ENCODE data around the gene ZFP92.
"Not testable (repeated sequence)": the region's sequence is repeated elsewhere in the genome, so short reads cannot be mapped to it uniquely, and the experiment has no call there.

Gene ZFP92, protein sequence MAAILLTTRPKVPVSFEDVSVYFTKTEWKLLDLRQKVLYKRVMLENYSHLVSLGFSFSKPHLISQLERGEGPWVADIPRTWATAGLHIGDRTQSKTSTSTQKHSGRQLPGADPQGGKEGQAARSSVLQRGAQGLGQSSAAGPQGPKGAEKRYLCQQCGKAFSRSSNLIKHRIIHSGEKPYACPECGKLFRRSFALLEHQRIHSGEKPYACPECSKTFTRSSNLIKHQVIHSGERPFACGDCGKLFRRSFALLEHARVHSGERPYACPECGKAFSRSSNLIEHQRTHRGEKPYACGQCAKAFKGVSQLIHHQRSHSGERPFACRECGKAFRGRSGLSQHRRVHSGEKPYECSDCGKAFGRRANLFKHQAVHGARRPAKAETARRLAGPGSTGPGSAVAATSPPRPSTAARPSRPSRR

DNA sequence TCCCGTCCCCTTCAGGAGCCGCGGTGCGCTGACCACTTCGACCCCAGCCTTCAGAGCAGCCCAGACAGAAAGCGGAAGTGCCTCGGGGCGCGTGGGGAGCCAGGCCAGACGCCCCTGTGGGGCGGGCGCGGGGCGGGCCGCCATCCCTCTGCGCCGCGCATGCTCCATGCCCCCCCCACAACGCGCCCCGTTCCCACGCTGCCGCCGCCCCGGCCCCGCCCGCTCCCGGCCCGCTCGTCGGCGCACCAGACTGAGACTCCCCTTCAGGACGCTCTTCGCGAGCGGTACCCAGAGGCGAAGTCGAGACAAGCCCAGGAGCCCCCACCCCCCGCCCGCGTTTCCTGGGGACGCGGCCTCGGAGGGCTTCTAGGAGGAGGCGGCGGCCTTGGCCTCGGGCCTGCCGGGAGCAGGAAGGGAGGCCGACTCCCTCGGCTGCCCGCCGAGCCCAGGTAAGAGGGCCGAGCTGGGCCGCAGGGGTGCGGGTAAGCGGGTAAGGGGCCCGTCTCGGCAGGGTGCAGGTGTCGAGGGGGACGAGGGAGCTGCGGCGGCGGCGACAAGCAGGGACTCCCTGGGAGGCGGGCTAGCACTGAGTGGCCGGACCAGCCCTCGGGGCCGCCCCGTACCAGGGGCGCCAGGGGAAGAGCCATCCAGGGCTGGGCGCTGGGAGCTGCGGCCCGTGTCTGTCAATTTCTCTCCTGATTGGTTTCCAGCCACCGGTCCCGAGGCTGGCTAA is at the start of gene ZFP92:
Gene ZFP92, plus strand, starts transcription at position 218 of the 733 bp plus-strand sequence. CDS start 6,851 bp downstream, outside the sequence.
- DNase-seq (ENCODE audit: low read depth, low spot score) = no peak

DNA sequence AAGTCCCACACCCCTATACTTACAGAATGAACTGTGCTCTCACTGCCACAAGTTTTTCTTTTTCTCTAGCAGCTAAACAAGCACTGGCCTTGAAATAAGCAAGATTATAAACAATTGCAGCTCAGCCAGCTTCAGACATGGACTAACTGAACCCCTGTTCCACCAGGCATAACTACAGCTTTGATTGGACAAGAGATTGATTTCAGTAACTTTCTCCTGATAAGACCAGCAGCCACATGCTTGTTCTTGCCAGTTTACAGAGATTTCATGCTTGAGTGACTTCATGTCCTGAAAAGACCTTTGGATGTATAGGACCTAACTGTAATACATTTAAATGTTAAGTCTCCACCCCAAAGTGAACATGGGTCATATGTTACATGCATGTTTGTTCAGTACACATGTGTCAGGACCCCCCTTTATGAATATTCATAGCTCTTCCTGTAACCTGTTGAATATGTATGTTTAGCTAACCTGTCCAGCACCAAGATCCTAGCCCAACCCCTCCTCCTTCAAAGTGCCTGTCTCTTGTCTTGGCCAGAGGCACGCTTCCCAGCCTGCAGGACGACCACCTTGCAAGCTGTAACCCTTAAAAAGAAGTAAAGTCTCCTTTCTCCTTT is 49.4 kb upstream of the ZFP92 start:
- no peak for DNase-seq (ENCODE audit: low read depth, low spot score)

DNA sequence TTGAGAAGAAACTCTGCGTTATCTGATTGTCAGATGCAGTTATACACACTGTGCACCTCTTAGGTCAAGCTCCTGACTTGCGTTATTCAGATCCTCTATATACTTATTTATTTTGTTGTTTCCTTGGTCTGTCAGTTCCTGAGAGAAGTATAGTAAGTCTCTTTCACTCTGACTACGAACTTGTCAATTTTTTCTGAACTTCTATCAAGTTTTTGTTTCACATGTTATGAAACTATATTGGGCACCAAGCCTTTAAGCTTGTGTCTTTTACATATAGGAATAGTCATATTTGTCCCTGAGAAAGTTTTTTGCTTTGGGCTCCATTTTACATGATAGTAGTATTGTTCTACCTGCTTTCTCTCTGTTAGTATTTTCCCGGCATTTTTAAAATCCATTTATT is 45.6 kb upstream of the ZFP92 start:
- DNase-seq (ENCODE audit: low read depth, low spot score) = no peak

DNA sequence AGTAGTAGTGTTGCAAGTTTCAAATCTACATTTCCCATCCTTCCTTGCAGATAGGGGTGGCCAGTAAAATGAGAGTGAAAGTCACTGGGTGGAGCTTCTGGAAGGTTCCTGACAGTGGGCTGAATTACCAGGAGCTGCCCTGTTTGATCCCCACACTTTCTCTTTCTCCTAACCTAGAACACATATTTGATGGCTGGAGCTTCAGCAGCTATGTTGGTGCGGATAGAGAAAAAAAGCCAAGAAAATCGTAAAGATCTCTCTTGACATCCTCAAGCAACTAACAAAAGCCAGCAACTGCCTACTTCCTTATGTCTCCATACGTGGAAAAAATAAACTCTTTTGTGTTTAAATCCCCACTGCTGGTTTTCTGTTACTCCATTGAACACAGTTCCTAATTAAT is 45.2 kb upstream of the ZFP92 start:
- no peak for DNase-seq (ENCODE audit: low read depth, low spot score)

DNA sequence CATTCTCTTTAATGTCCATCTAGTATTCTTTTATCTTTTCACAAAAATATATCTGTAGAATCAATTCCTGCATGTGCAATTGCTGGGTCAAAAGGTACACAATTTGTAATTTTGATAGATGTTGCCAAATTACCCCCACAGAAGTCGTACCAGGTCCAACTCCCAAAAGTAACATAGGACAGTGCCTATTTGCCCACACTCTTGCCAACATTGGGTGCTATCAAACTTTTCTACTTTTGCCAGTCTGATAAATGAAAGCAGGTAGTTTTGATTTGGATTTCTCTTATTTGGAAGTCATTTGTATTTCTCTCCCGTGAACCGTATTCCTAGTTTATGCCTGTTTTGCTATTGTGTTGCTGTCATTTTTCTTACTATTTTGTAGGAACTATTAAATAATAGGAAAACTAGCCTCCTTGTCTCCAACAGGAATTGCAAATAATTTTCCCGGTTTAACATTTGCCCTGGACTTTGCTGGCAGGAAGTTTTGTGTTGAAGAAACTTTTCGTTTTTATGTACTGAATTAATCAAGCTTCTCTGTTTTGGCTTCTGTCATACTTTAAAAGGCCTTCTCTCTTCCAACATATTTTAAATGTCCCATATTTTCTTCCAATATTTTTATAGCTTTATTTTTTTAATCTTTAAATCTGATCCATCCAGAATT is 44.3 kb upstream of the ZFP92 start:
- no peak for DNase-seq (ENCODE audit: low read depth, low spot score)

DNA sequence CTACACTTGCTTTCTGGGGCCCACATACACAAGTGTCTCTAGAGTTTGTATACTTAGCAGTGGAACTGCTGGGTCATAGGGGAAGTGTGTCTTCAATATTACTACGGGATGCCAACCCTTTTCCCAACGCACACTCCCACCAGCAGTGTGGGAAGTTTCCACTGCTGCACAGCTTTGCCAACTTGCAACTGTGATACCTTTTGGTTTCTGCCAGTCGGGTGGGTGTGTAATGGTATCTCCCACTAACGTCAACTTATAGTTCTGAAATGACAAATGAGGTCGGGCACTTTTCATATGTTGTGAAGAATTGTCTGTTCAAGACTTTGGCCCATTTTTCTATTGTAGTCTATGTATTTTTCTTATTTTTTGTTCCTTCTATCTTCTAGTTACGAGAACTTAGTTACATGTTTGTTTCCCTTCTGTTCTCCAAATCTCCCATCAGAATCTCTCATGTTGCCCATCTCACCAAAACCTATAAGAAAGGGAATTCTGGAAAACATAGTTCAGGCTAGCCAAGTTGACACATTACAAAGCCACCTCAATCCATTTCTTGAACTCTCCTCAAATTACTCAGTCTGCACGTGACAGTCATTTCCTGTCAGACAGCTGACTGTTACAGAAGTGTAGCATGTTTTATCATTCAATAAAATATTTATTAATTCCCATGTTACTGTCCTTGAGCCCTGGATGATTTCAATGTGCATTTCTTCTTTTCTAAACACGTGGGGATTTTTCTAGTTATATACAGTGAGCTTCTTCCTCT is 40.8 kb upstream of the ZFP92 start:
- no peak for DNase-seq (ENCODE audit: low read depth, low spot score)

DNA sequence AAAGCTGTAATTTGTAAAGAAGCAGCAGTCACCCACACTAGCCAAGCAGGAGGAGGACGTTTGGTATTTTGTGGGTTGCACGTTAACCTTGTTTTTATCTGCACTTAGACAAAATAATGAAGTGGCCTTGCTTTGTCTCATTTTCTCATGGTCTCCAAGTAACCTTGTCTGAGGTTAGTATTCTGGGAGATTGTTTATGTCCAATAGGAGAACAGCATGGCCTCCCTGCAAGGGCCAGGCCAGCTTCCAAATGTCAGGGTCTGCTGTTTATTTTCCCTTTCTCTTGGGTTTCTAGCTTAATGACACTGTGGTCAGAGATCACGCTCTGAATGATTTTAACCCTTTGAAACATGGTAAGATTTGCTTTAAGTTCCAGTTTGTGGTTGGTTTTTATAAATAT is 40.0 kb upstream of the ZFP92 start:
- no peak for DNase-seq (ENCODE audit: low read depth, low spot score)

DNA sequence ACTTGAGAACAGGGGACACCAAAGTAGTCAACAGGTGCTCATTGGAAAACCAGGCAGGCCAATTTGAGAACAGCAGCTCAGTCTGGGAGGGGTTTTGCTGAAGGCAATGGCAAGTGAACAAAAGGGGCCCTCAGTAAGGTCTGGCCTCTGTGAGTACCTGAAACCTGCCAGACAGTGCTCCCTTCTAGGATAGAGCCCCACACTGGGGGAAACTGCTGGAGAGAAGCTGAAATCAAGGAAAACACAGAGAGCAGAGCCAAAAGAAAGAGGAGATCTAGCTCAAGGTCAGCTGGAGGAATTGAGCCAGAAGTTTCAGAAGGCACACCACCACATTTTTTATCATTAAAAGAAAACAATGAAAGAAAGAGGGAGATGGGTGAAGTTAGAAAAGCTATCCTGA is 38.3 kb upstream of the ZFP92 start:
- no peak for DNase-seq (ENCODE audit: low read depth, low spot score)

DNA sequence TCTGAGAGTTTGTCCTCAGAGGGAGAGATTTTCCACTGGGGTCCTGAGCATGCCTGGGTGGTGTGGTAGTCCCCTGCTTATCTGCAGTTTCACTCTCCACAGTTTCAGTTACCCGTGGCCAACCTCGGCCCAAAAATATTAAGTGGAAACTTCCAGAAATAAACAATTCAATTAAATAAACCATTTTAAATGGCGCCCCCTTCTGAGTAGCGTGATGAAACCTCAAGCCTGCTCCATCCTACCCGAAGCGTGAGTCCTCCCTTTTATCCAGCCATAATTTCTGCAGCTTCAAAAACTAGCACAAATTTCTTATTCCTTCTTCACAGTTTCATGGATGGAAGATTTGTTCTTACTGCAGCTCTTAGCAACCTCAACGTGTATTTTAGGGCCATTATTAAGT is 36.8 kb upstream of the ZFP92 start:
- no peak for DNase-seq (ENCODE audit: low read depth, low spot score)

DNA sequence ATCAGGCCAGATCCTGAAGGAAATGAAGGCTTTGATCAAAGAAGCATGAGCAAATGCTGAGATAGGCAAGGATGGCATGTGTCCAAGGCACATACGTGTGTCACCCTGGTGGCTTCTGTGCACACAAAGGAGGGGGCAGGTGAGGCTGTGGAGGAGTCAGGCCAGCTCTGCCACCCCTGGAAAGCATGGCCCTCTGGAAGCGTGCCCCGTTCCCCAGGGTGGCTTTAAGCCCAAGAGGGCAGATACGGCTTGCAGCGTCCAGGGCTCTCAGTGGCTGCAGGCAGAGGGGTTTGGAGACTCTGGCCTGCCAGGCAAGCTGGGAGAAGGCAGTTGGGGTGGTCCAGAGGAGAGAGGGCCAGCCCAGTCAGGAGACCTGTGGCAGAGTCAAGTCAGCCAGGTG is 35.7 kb upstream of the ZFP92 start:
- no peak for DNase-seq (ENCODE audit: low read depth, low spot score)

DNA sequence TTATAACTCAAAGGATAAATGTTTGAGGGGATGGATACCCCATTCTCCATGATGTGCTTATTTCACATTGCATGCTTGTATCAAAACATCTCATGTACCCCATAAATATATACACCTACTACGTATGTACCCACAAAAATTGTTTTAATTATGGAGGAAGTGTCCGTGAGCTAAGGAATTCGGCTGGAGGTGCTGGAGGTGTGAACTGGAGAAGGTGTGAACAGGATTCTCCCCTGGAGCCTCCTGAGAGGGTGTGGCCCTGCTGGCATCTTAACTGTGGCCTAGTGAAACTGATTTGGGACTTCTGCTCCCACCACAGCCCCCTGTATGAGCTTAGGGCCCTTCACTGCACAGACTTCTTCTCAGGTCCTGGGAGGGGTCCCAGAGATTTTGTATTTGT is 33.5 kb upstream of the ZFP92 start:
- DNase-seq (ENCODE audit: low read depth, low spot score) = no peak

DNA sequence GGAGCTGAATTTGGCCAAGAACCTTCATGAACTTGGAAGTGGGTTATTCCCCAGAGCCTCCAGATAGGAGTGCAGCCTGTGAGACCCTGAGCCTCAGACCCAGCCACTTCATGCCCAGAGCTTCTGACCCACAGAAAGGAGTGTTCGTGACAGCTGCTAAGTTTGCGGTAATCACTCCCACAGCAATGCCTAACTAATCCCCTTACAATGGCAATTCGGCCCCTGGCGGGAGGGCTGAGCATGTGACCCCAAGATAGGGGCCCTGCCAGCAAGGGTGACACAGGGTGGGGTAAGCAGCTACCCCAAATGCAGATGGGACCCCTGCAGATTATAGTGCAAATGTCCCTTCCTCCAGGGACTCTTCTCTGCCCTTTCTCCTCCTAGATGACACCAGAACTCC is 32.7 kb upstream of the ZFP92 start:
- DNase-seq (ENCODE audit: low read depth, low spot score) = no peak

DNA sequence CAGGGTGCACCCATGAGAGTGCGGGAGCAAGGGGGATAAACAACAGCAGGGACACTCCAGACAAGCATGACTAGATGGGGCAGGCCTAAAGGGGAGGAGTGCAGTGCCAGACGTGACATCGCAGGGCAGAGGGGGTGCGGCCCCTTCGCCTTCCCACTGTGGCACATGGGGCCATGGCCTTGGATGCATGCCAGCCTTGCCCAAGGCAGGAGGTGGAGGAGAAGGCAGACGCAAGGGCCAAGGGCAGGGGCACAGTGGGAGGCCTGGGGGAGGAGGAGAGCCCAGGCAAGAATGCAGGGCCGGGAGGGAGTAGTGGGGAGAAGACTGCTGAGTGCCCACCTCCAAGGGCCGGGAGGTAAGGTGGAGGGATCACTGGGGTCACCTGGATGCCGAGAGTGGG is 31.8 kb upstream of the ZFP92 start:
- no peak for DNase-seq (ENCODE audit: low read depth, low spot score)

DNA sequence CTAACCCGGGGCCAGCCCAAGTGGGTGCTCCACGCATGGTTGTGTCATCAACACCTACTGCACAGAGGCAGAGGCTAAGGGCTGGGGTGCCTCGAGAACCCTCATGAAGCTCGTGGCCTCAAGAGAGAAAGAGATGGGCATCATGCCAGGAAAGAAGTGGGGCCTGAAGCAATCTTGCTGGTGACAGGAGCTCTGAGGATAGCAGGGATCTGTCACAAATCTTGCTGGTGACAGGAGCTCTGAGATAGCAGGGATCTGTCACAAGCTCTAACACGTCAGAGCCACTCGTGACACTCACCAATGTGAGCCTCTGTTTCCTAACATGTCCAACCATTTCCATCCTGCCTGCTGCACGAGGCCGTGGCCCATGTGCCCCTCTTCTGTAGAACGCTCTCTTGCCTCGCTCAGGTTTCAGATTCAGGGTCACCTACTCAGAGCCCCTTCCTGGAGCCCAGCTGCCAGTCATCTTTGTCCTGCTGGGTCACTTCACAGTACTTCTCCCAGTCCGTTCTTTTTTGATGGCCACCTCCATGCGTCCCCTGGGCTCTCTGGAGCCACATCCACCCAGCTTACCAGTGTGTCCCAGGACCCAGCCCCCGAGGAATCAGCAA is 31.2 kb upstream of the ZFP92 start:
- no peak for DNase-seq (ENCODE audit: low read depth, low spot score)

DNA sequence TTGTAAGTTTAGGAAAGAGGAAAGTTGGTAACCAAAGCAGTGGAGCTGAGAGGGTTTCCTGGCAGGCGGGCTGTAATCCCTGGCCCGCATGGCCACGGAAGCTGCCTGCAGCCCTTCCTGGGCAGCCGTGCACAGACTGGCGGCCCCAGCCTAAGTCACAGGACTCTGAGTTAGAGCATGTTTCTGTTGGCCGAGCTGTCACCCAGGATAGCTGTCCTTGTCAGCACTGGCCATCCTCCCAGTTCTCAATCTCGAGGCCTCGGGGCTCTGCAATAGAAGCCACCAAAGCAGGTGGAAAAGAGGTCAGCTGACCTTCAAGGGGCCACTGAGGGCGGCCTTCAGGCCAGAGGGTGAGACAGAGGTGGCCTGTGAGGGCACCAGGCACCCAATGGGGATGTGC is 30.6 kb upstream of the ZFP92 start:
- no peak for DNase-seq (ENCODE audit: low read depth, low spot score)

DNA sequence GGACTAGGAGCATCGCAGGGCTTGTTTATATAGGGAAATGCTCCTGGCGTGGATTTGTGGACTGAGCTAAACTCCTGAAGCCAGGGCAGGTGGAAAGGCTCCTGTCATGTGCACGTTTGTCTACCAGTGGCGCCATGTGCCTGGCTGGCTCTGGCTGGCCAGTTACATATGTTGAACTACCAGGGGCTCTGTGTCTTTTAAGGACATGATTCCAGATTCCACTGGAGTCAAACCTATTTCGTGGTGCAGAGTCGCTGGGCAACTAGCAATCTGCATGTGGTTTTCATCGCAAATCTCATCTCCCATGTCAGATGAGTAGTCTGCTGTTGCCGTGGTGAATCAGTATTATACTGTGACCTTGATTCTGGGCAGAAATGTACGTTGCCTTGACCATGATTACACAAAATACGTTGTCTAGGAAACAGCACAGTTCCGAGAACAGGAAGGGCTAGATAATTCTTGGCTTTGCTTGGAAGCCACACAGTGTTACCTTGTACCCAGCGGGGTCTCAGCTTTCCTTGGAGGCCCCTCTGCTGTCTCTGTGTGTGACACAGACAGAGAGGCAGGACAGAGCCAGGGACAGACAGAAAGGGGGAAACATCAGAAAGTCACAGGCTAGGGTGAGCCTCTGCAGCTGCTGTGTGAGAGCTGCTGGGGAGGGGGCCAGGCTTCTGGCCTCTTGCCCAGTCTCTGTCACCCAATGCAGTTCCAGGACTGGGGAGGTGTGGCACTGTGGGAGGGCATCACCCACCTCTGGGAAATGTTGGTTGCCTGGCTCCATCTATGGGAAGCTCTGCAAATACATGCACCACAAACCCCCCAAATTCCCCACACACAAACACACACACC is 29.4 kb upstream of the ZFP92 start:
- no peak for DNase-seq (ENCODE audit: low read depth, low spot score)

DNA sequence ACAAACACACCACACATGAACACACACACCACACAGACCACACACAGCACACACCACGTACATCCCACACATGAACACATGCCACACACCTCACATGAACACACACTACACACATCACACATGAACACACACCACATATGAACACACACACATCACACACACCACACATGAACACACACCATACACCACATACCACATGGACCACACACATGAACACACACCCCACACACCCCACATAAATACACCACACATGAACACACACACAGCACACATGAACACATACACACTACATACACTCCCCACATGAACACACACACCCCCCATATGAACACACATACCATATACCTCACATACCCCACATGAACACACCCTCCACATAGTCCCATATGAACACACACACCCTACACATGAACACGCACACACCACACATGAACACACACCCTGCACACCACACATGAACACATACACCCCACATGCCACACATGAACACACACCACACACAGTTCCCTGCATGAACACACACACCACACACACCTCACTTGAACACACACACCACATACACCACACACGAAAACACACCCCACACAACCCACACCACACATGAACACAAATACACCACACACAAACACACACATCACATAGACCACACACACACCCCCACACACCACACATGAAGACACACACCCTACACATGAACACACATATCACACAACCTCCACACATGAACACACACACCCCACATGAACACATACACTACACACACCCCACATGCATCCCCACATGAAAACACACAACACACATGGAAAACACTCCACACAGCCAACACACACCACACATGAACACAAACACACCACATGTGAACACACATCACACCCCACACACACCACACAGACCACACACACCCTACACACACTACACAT is 28.4 kb upstream of the ZFP92 start:
- DNase-seq (ENCODE audit: low read depth, low spot score) = no peak

DNA sequence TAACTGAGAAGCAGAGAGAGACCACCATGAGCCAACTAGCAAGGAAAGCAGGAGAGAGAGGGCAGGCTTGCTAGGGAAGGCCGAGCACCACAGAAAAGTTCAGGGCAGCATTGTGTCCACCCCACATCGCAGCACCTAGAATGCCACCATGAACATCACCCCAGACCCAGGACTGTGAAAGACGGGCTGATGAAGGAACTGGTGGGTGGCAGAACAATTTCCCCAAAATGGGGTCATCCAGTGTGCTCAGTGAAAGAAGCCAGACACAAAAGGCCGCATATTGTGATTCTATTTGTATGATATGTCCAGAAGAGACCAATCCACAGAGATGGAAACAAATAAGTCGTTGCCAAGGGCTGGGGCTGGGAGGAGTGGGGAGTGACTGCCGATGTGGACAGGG is 26.9 kb upstream of the ZFP92 start:
- DNase-seq (ENCODE audit: low read depth, low spot score) = no peak

DNA sequence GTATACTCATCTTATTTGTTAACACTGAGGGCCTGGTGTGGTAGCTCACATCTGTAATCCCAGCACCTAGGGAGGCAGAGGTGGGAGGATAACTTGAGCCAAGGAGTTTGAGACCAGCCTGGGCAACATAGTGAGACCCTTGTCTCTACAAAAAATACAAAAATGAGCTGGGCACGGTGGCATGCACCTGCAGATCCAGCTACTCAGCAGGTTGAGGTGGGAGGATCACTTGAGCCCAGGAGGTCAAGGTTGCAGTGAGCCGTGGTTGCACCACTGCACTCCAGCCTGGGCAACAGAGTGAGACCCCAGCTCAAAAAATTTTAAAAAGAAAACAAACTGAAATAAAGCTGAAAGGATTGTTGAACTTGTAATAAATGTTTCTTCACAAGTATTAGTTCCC is 26.3 kb upstream of the ZFP92 start:
- not testable (repeated sequence) for DNase-seq (ENCODE audit: low read depth, low spot score)
